Ishikawa (cell line): ENCODE results near the gene DGKG.
A peak's percentile ranks its signal among the peaks of the same experiment; 100 is the strongest.

ENCODE experiments used
- CEBPB ChIP-seq: IDR thresholded peaks from 2 replicates; pipeline ENCODE4 v1.6.1; 2012
- EP300 ChIP-seq: IDR thresholded peaks from 2 replicates; pipeline ENCODE4 v1.6.1; 2012; ENCODE audit warnings: borderline replicate concordance
- NFIC ChIP-seq: IDR thresholded peaks from 2 replicates; pipeline ENCODE4 v1.6.1; 2012
- TAF1 ChIP-seq: IDR thresholded peaks from 2 replicates; pipeline ENCODE4 v1.6.1; 2012; ENCODE audit warnings: low read depth, mild to moderate bottlenecking
- YY1 ChIP-seq: IDR thresholded peaks from 2 replicates; pipeline ENCODE4 v1.6.1; 2012; ENCODE audit warnings: low read depth
- ZBTB7A ChIP-seq: IDR thresholded peaks from 2 replicates; pipeline ENCODE4 v1.6.1; 2012; ENCODE audit warnings: low read depth

DNA sequence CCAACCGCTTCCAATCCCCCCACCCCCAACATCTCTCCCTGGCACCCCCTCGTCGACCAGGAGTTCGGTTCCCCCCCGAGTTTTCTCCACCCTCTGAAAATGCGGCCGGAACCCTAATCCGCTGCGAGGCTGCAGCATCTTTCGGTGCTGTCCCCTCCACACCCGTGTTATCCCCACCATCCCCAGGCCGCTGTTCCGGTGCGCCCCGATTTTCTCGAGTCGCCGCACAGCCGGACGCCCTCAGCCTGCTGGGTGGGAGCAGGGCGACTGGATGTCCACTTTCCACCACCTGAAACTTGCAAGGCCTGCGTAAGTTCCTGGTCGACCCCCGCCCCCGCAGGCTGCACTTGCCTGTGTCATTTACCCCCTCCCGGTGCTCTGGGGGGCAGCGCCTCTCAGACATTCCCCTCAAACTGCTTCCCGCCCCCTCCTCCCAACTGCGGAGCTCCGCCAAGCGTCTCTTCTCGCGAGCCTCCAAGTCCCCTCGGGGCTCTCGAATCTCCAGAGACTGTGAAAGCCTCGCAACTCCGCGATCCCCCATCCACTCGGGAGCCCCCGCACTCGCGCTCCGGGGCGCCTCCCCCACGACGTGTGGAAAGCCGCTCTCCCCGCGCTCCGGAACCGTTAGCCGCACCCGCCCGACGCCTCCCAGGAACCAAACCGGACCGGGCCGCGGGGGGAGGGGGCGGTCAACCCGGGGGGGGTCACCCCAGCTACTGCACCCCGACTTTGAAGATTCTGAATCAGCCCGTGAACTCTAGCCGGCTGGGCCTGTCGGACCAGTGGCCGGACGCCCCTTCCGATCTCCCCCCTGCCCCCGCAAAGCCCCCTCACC, 253.7 kb downstream of the DGKG start:
- TF ChIP-seq YY1 = no peak
- no peak for TF ChIP-seq EP300
- TF ChIP-seq CEBPB = no peak
- no peak for TF ChIP-seq TAF1
- TF ChIP-seq ZBTB7A = peak; percentile 82; the same call in 1 of the 2 replicates
- TF ChIP-seq NFIC = no peak
